Measurements from ENCODE around the gene PAX5.

The PAX5 gene

GRCh38 chr9:36928210-36928609 lies 105.9 kb downstream of the PAX5 start:
- no peak overlapping the region for H3K4me3 ChIP-seq (ENCODE audit: low read depth, low read length)
- TF ChIP-seq CTCF (IDR thresholded peaks at IDR 0.05; ENCODE audit: insufficient read depth, low read depth, low read length, missing control alignments), result no peak
- no peak for DNase-seq (ENCODE audit: low read depth)

- DNase-seq (ENCODE audit: low read depth), result no peak
- TF ChIP-seq CTCF (IDR thresholded peaks at IDR 0.05; ENCODE audit: insufficient read depth, low read depth, low read length, missing control alignments), result no peak
- no peak overlapping the region for H3K4me3 ChIP-seq (ENCODE audit: low read depth, low read length)
These were observed 109.2 kb downstream of the PAX5 start for GRCh38 chr9:36924757-36925432.

GRCh38 chr9:36924071-36924470 lies 110.0 kb downstream of the PAX5 start:
- H3K4me3 ChIP-seq (ENCODE audit: low read depth, low read length), result no peak overlapping the region
- TF ChIP-seq CTCF (IDR thresholded peaks at IDR 0.05; ENCODE audit: insufficient read depth, low read depth, low read length, missing control alignments), result no peak
- DNase-seq (ENCODE audit: low read depth), result peak; percentile 72

- H3K4me3 ChIP-seq (ENCODE audit: low read depth, low read length), result no peak overlapping the region
- no peak for DNase-seq (ENCODE audit: low read depth)
- TF ChIP-seq CTCF (IDR thresholded peaks at IDR 0.05; ENCODE audit: insufficient read depth, low read depth, low read length, missing control alignments), result no peak
These were observed 110.9 kb downstream of the PAX5 start for GRCh38 chr9:36923025-36923625.

GRCh38 chr9:36922548-36922947 lies 111.5 kb downstream of the PAX5 start:
- no peak for TF ChIP-seq CTCF (IDR thresholded peaks at IDR 0.05; ENCODE audit: insufficient read depth, low read depth, low read length, missing control alignments)
- DNase-seq (ENCODE audit: low read depth), result no peak

GRCh38 chr9:36914212-36914577 lies 119.9 kb downstream of the PAX5 start:
- no peak overlapping the region for H3K4me3 ChIP-seq (ENCODE audit: low read depth, low read length)
- TF ChIP-seq CTCF (IDR thresholded peaks at IDR 0.05; ENCODE audit: insufficient read depth, low read depth, low read length, missing control alignments), result no peak
- no peak for DNase-seq (ENCODE audit: low read depth)

More at GRCh38 chr9:36922548-36922947, 111.5 kb downstream of the PAX5 start:
- H3K4me3 ChIP-seq (ENCODE audit: low read depth, low read length), result no peak overlapping the region
